Right atrium auricular region (tissue), 2 donors: ENCODE results near the gene DMXL1. TPM values are rescaled to one million over a fixed set of nuclear protein-coding genes. Genes with fewer than 3 reads are reported as not detected.

Source experiments
- DNase-seq: peaks from one replicate; pipeline ENCODE4 v3.0.0-alpha.2; 2019; ENCODE audit warnings: low spot score
- H3K27ac ChIP-seq, 2 donors: fragments of 200-600 bp; sonication (generic); 1 replicate in 1 of 2; 2 replicates in 1 of 2; pipeline ENCODE4 v1.5.1; 2016 to 2019
- H3K27me3 ChIP-seq, 2 donors: fragments of 200-600 bp; sonication (generic); one replicate each; pipeline versions ENCODE4 v1.5.1 to v1.6.0; 2017 to 2019
- H3K36me3 ChIP-seq: fragments of 200-600 bp; sonication (generic); one replicate; pipeline ENCODE4 v1.5.1; 2016
- H3K4me1 ChIP-seq, 2 donors: fragments of 200-600 bp; sonication (generic); one replicate each; pipeline versions ENCODE4 v1.5.1 to v1.6.0; 2017 to 2019
- H3K4me3 ChIP-seq, 2 donors: fragments of 200-600 bp; sonication (generic); 1 replicate in 1 of 2; 2 replicates in 1 of 2; pipeline ENCODE4 v1.5.1; 2017 to 2019; ENCODE audit warnings: mild to moderate bottlenecking in 1 of 2, moderate library complexity in 1 of 2
- H3K9me3 ChIP-seq, 2 donors: fragments of 200-600 bp; sonication (generic); one replicate each; pipeline ENCODE4 v1.5.1; 2019
- total RNA-seq, 2 donors: library from RNA; depleted of rRNA; stranded (reverse); fragments of >200 nt; gene quantifications; one replicate each; pipeline ENCODE4 v1.1.0, GENCODE V29; 2016
- TF ChIP-seq, protein P1 (sequence below), 2 donors: fragments of 200-600 bp; sonication (generic); IDR thresholded peaks; one replicate each; pipeline ENCODE4 v1.5.1; 2019; ENCODE audit warnings: antibody characterized with exemption in 2 of 2

The DMXL1 gene
- total RNA-seq, 2 donors from 2014 or later, result 29.4 to 40.5 TPM

DNA sequence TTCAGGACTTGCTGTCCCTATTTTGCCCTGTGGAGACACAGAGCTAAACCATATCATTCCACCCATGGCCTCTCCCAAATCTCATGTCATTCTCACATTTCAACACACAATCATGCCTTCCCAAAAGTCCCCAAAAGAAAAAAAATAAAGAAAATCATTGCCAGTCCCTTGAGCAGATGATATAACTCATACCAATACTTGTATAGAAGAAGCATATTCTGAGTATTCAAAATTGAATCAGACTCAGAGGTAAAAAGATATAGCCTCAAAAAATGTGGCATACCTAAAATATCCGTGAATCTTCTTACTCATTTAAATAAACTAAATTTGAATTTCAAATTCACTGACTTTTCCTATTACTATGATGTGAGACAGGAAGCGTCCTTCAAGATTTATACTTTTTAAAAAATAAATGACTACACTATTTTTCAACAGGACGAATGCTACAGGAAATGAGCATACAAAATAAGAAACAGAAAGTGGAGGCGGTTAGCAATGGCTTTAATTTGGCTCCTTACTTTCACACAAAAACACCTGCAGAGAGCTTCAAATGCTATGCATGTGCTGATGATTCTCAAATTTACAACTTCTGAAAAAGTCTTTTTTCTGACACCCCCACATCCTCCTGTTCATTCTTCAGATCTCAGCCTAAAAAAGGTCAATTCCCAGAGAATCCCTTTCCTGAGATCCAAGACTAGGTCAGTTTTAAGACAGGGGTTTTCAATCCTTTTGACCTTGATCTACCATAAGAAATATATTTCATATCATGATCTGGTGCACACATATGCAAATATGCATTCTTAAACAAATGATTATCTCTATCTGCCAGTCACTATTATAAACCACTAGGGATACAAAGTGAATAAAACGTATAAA is 39.6 kb upstream of the DMXL1 start:
- Histone ChIP-seq H3K27ac (no peak overlapping the region), H3K27me3 (no peaks in the 10 kb centered on the region), H3K4me3 (no peak overlapping the region), H3K36me3 (no peaks in the 10 kb centered on the region), H3K9me3 (no peaks in the 10 kb centered on the region), H3K4me1 (no peaks in the 10 kb centered on the region)
- DNase-seq, result no peak
- TF ChIP-seq, protein P1, sequence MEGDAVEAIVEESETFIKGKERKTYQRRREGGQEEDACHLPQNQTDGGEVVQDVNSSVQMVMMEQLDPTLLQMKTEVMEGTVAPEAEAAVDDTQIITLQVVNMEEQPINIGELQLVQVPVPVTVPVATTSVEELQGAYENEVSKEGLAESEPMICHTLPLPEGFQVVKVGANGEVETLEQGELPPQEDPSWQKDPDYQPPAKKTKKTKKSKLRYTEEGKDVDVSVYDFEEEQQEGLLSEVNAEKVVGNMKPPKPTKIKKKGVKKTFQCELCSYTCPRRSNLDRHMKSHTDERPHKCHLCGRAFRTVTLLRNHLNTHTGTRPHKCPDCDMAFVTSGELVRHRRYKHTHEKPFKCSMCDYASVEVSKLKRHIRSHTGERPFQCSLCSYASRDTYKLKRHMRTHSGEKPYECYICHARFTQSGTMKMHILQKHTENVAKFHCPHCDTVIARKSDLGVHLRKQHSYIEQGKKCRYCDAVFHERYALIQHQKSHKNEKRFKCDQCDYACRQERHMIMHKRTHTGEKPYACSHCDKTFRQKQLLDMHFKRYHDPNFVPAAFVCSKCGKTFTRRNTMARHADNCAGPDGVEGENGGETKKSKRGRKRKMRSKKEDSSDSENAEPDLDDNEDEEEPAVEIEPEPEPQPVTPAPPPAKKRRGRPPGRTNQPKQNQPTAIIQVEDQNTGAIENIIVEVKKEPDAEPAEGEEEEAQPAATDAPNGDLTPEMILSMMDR (IDR thresholded peaks at IDR 0.05), result no peak

DNA sequence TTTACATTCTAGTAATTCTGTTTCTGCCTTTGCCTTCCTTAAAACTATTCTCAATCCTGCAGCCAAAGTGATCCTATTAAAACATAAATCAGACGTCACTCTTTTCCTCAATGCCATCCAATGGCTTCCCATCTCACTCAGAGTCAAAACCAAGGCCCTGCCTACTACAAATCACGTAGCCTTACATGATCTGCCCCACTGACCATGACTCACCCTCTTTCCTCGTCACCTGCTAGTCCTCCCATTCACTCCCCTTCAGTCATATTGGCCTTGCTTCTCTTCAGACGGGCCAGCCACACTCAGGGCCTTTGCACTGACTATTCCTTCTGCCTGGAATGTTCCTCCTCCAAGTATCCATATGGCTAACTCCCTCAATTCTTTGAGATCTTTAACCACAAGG is 39.0 kb upstream of the DMXL1 start:
- Histone ChIP-seq H3K4me1 (no peaks in the 10 kb centered on the region), H3K27me3 (no peaks in the 10 kb centered on the region), H3K27ac (no peak overlapping the region), H3K9me3 (no peaks in the 10 kb centered on the region), H3K36me3 (no peaks in the 10 kb centered on the region), H3K4me3 (no peak overlapping the region)
- TF ChIP-seq, protein P1 (IDR thresholded peaks at IDR 0.05), result no peak
- DNase-seq, result no peak

DNA sequence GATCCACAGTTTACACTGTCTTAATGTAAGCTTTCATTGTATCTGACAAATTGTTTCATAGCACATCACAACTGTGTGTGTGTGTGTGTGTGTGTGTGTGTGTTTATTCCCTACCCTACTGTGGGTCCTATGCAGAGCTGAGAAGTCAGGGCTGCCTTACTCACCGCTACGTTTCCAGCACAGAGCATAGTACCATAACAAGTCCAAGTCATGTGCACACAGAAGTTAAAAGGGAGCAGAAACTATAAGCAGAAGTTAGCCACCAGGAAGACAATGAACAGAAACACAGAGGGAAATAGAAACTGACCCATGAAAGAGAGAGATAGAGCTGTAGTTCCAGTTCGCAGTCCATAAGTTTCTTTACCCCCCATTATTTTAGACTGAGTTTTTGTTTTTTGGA is 38.2 kb upstream of the DMXL1 start:
- TF ChIP-seq, protein P1 (IDR thresholded peaks at IDR 0.05), result no peak
- Histone ChIP-seq H3K4me1 (no peaks in the 10 kb centered on the region), H3K36me3 (no peaks in the 10 kb centered on the region), H3K27me3 (no peaks in the 10 kb centered on the region), H3K27ac (no peak overlapping the region), H3K9me3 (no peaks in the 10 kb centered on the region), H3K4me3 (no peak overlapping the region)
- DNase-seq, result no peak

DNA sequence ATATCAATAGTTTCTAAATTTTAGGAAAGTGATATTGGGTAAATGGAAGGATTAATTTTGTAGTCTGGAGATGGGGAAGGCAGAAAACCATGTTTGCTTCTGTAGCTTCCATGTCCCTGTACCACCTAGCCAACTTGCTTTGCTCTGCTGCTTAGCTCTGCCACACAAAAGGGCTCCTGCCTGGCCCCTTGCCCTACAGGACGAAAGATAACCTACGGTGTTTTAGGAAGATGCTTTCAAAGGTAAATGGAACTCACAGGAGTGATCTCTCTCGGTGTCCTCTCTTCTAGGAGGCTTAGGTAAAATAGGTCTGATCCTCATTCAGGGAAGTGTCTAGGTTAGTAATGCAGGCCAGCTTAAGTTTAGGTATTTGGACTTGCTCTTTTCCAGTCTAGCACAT is 37.8 kb upstream of the DMXL1 start:
- no peaks in the 10 kb centered on the region for H3K36me3 ChIP-seq
- no peaks in the 10 kb centered on the region for H3K27me3 ChIP-seq
- DNase-seq, result no peak
- no peak overlapping the region for H3K27ac ChIP-seq
- TF ChIP-seq, protein P1 (IDR thresholded peaks at IDR 0.05), result no peak
- no peaks in the 10 kb centered on the region for H3K4me1 ChIP-seq
- H3K4me3 ChIP-seq, result no peak overlapping the region
- H3K9me3 ChIP-seq, result no peaks in the 10 kb centered on the region

GRCh38 chr5:119036101-119036762 is 34.7 kb upstream of the DMXL1 start:
- Histone ChIP-seq H3K4me1 (no peaks in the 10 kb centered on the region), H3K27me3 (no peaks in the 10 kb centered on the region), H3K36me3 (no peaks in the 10 kb centered on the region), H3K9me3 (no peaks in the 10 kb centered on the region), H3K27ac (no peak overlapping the region), H3K4me3 (no peak overlapping the region)
- DNase-seq, result no peak
- TF ChIP-seq, protein P1 (IDR thresholded peaks at IDR 0.05), result no peak
